ENCODE results near the gene TTF1.

TTF1 gene

GRCh38 chr9:132357764-132358163, 48.9 kb downstream of the TTF1 start:
- DNase-seq = no peak

GRCh38 chr9:132356324-132356924, 50.2 kb downstream of the TTF1 start:
- DNase-seq = no peak

GRCh38 chr9:132354637-132355355, 51.8 kb downstream of the TTF1 start, which contains the start of gene SETX:
Gene SETX, minus strand, starts transcription at chr9:132354986. Its CDS starts 5,558 bp downstream, at chr9:132349428.
- DNase-seq = peak; percentile 97

- no peak for DNase-seq
These were observed 55.1 kb downstream of the TTF1 start for GRCh38 chr9:132351404-132352045.

GRCh38 chr9:132350861-132351315, 55.8 kb downstream of the TTF1 start:
- DNase-seq = no peak

GRCh38 chr9:132348676-132349075, 58.0 kb downstream of the TTF1 start:
- no peak for DNase-seq

GRCh38 chr9:132346177-132346576, 60.5 kb downstream of the TTF1 start:
- no peak for DNase-seq

GRCh38 chr9:132341177-132341840, 65.3 kb downstream of the TTF1 start:
- DNase-seq = no peak

GRCh38 chr9:132334364-132334763, 72.3 kb downstream of the TTF1 start:
- DNase-seq = no peak

GRCh38 chr9:132333556-132333955, 73.1 kb downstream of the TTF1 start:
- DNase-seq = no peak

- no peak for DNase-seq
These were observed 78.1 kb downstream of the TTF1 start for GRCh38 chr9:132328580-132328979.

GRCh38 chr9:132327537-132327936, 79.1 kb downstream of the TTF1 start:
- no peak for DNase-seq

All from fibroblast of upper back skin (primary cell).